Brain pericyte (primary cell): ENCODE data around the gene OPALIN.
"Not testable (repeated sequence)": the region's sequence is repeated elsewhere in the genome, so short reads cannot be mapped to it uniquely, and the experiment has no call there.

Experiments used
- DNase-seq: peaks from one replicate; pipeline ENCODE4 v3.0.0-alpha.2; 2012; ENCODE audit warnings: low read depth, low spot score

Gene OPALIN

DNA sequence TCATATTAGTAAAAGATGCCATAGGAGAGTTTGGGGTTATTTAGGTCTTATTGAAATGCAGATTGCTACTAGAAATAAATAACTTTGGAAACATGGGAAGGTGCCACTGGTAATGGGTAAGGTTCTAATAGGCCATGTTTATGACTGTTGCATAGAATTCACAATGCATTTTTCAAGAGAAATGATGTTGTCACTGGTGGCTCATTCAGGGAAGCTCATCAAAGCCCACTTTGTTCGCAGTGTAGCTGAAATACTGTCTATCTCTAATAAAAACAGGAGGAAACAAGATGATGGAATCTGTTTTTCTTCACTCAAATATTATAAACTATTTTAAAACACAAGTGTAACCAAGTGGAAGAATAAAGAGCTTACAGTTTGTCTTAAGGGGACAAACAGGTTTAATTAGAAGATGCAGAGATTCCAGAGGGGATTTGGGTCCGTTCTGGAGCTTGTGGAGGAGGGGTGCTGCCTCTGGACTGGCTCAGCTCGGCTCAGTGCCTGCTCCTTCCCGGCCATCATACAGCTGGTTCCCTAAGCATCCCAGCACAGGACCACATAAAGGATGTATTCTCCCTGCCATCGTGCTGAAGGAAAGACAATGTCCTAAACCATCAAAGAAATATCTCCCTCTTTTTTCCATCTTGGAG is 20.4 kb downstream of the OPALIN start:
- no peak for DNase-seq

DNA sequence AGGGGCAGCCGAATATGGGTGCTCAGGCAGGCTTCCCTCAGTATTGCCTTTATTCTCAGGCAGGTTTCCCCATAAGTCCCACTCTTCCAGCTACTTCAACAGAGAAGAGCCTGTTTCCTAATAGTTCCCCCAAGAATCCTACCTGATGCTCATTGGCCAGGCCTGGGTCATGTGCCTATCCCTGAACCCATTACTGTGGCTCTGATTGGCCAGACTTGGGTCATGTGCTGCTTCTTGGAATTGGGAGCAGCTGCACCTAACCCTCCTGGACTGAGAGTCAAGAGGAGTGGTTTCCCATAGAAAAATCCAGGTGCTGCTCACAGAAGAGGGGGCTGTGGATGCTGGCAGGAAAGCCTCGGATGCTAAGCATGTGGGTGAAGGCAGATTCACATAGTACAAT is 21.7 kb downstream of the OPALIN start:
- DNase-seq: no peak

DNA sequence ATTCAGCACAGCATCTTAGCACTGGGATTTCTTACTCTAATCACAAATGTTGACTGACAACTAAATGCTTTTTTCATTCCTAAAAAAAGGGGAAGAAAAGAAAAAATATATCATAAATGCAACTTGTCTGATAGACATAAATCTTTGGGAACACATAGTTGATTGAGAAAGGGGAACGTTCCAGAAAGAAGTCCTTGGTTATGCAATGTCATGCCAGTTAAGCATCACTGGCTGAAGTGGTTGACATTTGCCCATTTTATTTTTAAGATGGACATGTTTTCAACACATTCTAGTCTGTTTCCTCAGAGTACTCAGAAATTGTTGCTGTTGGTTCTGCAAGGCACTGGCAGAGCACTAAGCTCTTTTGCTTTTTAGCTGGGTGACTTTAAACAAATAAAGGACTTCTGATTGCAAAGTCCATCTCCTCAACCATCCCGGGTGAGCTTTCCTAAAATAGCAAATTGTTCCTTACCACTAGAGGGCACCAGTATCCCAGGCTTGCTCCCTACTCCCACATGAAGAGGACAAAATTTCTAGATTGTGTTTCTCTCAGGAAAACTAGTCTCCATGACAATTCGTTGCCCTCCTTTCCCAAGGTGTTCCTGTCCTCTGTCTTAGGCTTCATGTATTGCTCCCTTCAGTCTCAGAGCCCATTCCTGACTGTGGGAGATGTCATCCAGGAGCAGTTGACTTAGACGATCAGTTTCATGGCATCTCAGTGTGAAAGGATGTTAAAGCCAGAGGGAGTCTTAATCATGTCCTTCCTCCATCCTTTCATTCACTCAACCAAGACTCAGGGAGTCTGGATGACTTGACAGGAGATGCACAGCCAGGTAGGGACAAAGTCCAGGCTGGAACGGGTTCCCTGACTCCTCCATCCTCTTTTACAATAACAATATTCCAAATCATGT is 23.9 kb downstream of the OPALIN start:
- no peak for DNase-seq

DNA sequence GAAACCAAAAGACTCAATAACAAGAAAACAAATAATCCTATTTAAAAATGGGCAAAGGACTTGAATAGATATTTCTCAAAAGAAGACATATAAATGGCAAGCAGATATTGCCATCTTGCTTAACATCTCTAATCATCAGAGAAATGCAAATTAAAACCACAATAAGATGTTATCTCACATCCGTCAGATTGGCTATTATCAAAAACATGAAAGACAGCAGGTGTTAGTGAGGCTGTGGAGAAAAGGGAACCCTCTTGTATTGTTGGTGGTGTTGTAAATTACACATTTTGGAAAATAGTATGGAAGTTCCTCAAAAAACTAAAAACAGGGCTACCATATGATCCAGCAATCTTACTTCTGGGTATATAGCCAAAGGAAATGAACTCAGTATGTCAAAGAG is 25.7 kb downstream of the OPALIN start:
- DNase-seq: no peak

DNA sequence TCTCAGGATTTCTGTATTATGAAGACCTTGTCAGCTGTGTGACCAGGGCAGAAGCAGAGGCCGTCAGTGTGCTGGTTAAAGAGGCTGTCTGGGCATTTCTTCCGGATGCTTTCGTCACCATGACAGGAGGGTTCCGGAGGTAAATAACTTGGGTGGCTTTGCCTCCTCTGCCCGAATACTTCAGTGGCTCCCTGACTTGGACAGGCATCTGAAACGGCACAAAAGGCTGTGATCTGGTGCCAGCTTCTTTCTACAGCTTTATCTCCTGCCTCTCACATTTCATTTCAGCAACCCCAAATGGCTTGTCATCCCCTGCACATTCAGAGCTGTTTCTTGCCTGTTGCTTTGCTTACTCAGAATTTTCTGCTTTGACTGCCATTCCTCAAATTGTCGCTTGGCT is 31.3 kb downstream of the OPALIN start:
- DNase-seq: no peak

DNA sequence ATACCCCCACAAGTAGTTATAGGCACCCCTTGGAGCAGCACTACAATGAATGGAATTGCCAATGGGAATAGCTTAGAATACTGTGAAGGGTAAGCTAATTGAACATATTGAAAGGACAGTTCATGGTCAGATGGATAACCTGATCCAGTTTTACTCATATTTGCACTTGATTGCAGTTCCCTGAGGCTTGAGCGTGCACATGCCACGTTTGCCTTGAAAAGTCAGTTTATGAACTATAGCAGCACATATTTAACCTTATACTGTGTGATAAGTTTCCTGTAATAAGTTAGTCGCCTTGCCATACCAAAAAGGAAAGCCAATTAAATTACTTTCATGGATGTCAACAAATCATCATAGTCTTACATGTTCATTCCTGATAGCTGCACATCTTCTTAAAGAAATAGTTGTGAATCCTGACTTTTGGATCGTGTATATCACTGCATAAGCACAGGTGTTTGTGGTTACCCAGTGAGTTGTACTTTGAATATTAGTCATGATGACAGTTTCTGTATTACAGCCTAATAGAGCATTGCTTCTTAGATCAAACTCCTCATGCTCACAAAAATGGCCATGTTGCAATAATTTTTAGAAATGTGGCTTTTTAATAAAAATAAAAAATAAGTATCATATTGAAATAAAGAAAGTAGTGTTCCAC is 33.0 kb downstream of the OPALIN start:
- no peak for DNase-seq

DNA sequence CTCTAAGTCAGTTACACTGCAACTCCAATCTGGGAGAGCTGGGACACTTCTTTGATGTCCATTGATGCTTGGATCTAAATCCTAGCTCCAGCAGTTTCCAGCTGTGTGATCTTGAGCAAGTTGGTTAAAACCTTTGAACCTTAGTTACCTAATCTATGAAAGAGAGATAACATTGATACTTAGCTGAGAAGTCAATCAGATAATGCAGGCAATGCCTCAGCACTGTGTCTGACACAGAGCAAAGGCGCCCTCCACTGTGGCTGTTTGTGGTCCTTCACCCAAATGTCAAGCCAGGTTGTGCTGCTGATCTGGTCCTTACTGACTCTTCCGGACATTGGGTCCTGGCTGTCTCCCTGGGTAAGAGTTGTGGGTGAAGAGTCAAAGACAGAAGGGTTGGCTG is 34.4 kb downstream of the OPALIN start:
- no peak for DNase-seq

DNA sequence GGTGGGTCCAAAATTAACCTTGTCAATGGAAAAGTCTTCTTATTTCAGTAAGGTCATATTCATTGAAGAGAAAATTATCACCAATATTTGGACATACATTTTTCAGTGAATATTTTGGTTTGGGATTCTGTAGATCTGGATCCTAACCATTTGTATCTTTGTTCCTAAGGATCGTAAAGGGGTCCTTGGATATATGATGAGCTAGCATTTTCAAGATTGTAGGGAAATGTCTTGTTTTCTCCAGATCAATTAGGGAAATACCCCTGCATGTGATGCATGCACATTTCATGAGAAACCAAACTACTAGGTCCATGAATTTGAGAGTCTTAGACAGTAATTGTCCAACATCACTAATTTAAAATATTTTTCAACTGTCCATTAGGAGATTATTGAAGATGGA is 36.5 kb downstream of the OPALIN start:
- no peak for DNase-seq

DNA sequence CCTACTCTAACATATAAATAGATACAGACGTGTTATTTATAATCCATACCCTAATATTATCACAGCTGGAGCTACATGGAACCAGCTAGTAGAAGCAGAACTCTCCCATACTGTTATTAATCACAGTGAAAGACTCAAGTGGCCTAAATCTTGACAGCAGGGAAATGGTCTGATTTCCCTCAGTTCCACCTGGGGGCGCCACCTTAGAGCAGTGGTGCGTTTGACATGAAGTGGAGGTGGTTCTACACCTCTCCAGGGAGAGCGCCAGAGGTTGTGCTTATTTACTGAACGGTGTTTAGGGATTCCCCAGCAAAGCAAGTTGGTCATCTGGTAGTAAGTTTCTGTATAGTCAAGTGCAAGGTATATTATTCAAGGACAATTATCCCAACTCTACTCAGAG is 37.0 kb downstream of the OPALIN start:
- DNase-seq: no peak

DNA sequence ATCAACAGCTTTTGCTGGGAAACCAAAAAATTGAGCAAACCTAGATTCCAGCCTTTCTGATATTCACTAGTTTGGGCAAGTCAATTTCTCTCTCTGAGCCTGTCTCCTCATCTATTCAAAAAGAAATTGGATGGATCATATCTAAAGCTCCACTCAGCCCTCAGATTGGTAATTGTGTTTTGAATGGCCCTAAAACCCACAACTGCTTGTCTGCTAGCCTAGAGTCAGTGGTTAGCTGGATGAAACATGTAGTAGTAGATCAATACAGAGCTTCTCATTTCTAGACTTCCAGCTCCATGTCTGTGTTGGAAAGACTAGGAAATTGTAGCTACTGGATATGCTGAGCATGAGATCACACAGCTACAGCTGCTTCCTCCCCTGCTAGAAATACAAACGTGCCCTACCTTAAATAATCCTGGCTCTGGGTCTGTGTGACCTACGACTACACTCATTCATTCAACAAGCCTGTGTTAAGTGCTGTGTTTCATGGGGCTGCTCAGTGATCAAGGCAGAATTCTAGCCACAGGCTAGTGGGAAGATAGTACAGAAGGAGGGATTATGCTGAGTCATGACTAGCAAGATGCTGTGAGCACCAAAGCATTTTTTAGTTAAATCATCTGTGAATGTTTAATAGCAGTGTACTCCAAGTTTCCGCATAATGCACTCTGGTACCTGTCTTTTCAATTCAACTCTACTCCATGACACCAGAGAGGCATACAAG is 38.9 kb downstream of the OPALIN start:
- DNase-seq: no peak

DNA sequence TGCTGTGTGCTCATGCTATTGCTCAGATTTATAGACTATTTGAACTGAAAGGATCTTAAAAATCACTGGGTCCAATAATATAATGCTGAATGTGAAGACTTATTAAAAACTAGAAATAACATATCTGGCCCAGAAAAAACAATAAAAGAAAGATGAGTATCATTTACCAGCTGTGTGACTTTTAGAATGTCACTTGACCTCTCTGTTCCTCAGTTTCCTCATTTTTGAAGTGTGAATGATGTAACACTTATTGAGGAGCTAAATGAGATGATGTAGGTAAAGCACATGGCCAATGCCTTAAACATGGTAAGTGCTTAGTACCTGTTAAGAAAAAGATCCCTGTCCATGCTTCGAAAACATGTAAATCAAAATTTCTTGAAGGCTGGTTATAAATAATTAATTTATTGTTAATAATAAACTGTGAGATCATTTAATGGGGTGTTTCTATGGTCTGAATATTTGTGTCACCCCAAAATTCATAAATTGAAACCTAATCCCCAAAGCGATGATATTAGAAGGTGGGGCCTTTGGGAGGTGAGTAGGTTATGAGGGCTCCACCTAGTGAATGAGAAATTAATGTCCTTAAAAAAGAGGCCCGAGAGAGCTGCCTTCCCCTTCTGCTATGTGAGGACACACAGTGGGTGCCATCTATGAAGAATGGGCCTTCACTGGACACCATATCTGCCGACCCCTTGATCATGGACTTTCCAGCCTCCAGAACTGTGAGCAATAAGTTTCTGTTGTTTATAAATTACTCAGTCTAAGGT is 41.6 kb downstream of the OPALIN start:
- no peak for DNase-seq

DNA sequence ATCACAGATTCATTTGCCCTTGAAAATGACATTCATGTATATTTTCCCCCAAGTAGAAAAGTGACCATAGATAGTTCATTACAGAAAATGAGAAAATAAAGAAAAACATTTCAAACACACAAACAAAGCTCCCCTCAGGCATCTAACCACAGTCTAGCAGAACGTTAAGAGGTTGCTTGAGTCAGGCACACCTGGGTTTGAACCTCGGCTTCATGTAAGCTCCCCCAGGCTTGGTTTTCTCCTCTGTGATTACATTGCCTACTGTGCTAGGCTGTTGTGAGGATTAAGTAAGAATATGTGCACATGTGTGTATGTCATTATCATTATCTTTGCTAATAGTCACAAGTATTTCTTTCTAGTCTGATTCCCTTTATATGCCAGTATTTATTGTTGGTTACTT is 45.5 kb downstream of the OPALIN start:
- no peak for DNase-seq

DNA sequence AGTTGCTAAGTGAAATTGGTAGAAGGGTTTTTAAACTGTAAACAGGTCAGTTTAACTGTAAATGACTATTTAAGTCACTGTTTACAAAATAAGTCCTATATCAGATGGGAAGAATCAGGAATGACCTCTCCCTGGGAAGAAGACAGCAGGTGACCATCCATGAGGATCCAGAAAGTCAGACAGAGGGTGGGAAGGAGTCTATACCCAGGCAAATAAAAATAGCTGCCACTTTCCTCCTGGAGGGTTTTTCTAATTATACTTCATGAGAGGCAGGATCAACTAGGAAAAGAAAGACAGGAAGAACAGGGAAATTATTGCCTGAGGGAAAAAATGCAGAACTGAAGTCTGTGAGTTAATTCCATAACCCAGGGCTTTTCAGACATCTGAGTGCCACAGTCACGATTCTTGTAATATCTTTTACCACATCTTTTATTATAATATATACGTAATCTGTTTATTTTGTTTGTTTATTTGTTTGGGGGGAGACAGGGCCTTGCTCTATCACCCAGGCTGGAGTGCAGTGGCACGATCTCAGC is 47.6 kb downstream of the OPALIN start:
- no peak for DNase-seq

DNA sequence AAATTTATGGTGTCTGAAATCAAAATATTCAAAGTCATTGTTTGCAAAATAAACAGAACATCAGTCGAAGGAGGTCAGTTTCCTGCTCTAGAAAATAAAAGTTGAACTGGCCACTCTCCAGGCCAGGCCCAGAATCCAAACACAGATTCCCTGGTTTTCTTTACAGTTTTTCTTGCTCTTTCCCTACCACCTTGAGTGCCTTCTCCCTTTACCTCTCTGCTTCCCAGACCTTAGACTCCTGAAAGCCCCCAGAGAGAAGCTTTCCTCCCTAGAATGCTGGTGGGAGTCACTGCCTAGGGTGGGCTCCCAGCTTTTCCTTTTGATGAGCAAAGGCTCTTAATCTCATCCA is 48.5 kb downstream of the OPALIN start:
- DNase-seq: no peak

DNA sequence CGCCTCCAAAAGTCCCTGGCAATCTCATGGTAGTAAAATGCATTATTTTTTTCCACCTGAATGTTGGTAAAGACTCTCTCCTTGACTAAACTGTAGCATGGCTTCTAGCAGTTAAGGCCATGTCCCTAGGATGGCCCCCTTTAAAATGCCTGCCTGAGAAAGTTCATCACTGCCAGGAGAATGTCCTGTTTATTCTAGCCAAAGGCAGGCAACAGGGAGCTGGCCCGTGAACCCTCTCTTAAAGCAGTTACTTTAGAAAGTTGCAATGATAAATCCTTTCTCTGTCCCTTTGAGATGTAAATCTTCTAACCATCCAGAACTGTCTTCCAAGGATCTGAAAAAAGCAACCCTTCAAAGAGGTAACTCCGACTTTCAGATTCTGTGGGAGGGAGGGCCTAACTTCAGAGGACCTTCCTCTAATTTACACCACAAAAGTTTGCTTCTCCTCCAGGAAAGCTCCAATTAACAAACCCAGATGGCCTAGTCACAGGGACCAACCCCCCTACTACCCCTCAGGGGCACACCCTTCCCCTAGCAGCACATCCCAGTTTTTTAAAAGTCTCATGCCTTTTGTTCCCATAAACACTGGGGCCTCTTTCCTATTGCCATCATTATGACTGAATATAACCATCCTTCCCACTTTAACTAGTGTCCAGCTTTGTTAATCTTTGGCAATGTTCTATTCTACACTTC is 49.0 kb downstream of the OPALIN start:
- DNase-seq: no peak

DNA sequence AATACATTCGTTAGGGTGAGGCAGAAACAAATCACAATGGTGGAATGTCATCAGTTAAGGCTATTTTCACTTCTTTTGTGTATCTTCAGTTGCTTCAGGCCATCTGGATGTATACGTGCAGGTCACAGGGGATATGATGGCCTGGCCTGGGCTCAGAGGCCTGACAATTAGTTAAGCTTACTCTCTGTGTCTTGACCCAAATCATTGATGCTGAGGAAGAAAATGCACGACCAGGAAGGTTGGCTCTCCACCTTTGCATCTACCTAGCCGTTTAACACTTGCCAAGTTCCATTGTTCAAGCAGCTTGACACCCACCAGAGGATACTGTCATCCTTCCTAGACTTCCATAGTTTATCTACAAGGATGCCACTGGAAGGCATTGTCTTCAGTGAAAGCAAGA is 49.9 kb downstream of the OPALIN start:
- not testable (repeated sequence) for DNase-seq

DNA sequence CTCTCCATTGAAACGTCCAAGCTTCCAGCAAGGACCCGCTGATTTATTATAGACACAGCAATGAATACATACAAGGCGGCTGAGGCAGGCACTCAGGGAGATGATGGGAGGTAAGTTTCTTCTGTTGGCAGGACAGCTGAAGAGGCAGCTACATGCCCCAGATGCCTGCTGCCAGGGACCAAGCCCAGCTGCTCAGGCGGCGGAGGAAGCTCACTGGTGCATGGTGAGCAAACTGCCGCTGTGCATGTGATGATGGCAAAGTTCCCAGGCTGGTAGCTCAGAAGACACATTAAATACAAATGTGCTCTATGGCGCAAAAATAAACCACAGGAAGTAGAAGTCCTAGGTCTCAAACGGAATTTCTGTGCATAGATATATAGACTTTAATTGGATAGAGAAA is 52.3 kb downstream of the OPALIN start:
- DNase-seq: no peak

DNA sequence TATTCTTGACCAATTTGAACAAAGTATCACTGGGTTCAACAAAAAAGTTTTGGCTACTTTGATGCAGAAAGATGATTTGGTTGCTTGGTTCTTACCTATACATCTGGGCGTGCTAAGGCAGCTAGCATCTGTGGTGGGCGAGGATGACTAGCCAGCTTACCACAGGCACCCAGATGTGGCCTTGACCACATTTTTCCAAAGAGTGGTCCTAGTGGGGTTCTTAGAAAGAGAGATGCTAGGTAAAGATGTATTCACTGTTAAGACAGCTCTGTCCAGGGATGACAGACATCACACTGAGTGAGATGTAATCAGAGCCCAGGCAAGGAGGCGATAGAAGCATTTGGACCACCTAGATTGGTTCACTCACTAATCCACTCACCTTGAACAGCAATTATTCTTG is 53.8 kb downstream of the OPALIN start:
- no peak for DNase-seq

DNA sequence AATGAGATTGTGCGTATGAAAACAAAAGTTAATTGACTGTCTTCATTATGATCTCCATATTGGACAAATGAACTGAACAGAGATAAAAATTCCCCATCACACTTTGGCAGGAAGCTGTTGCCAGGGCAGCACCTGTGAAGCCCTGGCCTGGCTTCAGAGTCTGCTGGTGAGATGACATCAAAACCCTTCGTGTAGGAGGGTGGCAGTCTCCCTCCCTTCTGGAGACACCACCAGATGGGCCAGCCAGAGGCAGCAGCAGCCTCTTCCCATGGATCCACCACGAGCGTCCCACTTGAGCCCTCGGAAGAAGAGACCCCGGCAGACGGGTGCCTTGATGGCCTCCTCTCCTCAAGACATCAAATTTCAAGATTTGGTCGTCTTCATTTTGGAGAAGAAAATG is 54.6 kb downstream of the OPALIN start, which contains the start of gene DNTT:
TSS of gene DNTT (plus strand) at position 205 of the 400 bp plus-strand sequence. CDS start at position 269, 64 bp downstream.
- DNase-seq: no peak

DNA sequence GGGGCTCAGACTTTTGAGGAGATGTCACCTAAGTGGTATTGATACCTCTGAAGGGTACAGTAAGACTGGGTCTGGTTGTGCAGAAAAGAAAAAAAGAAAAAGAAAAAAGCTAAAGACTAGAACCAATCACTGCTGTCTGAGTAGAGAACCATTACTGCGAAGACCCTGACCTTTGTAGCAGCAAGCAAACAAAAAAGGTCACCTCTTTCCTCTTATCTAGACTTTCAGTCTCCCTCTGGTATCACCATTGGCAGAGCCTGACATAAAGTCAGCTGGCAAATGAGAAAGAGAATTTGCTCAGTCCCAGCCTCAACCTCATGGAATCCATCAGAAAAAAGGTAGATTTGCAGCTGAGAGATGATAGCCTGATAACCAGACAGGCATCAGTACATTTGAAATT is 57.2 kb downstream of the OPALIN start:
- no peak for DNase-seq
